HG03103 (cell line): ENCODE measurements around the gene IL36B.
"Not testable (repeated sequence)": the region's sequence is repeated elsewhere in the genome, so short reads cannot be mapped to it uniquely, and the experiment has no call there.

Experiments
- ATAC-seq: cut with Tn5 transposase; IDR thresholded peaks from one replicate; pipeline ENCODE4 v1.9.1; 2021; ENCODE audit warnings: low read depth; ENCODE audit not compliant: unreplicated experiment

IL36B gene

GRCh38 chr2:113052396-113052917 lies at the start of gene IL36B:
Gene IL36B, minus strand, starts transcription at chr2:113052867.
- ATAC-seq, result no peak

- no peak for ATAC-seq
Measured at GRCh38 chr2:113102133-113102532, 49.5 kb upstream of the IL36B start.

- no peak for ATAC-seq
Measured at GRCh38 chr2:113098532-113098931, 45.9 kb upstream of the IL36B start.

- ATAC-seq, result no peak
Measured at GRCh38 chr2:113098041-113098440, 45.4 kb upstream of the IL36B start.

- ATAC-seq, result not testable (repeated sequence)
Measured at GRCh38 chr2:113096842-113097618, 44.4 kb upstream of the IL36B start.

GRCh38 chr2:113096306-113096705 lies 43.6 kb upstream of the IL36B start:
- ATAC-seq, result not testable (repeated sequence)

- no peak for ATAC-seq
Measured at GRCh38 chr2:113093613-113093977, 40.9 kb upstream of the IL36B start.

GRCh38 chr2:113092864-113093612 lies 40.4 kb upstream of the IL36B start:
- no peak for ATAC-seq

GRCh38 chr2:113091231-113091896 lies 38.7 kb upstream of the IL36B start:
- ATAC-seq, result no peak

- no peak for ATAC-seq
Measured at GRCh38 chr2:113089916-113090315, 37.2 kb upstream of the IL36B start.

- no peak for ATAC-seq
Measured at GRCh38 chr2:113088213-113088992, 35.7 kb upstream of the IL36B start.

- ATAC-seq, result no peak
Measured at GRCh38 chr2:113085542-113085941, 32.9 kb upstream of the IL36B start.

- ATAC-seq, result no peak
Measured at GRCh38 chr2:113084249-113085000, 31.8 kb upstream of the IL36B start.

GRCh38 chr2:113083296-113083695 lies 30.6 kb upstream of the IL36B start:
- no peak for ATAC-seq

GRCh38 chr2:113081488-113082210 lies 29.0 kb upstream of the IL36B start:
- ATAC-seq, result no peak

GRCh38 chr2:113080134-113080533 lies 27.5 kb upstream of the IL36B start:
- no peak for ATAC-seq

- no peak for ATAC-seq
Measured at GRCh38 chr2:113079131-113079530, 26.5 kb upstream of the IL36B start.

GRCh38 chr2:113078350-113078839 lies 25.7 kb upstream of the IL36B start:
- no peak for ATAC-seq

- no peak for ATAC-seq
Measured at GRCh38 chr2:113077921-113078320, 25.3 kb upstream of the IL36B start.
